Karpas-422 (cell line): ENCODE measurements around the gene SLC17A9. TPM values are rescaled to one million over a fixed set of nuclear protein-coding genes. Genes with fewer than 3 reads are reported as not detected.

Experiments used
- DNase-seq: peaks from one replicate; pipeline ENCODE4 v3.0.0-alpha.2; 2015
- H2AFZ ChIP-seq: fragments of 200-600 bp; sonication (generic); 2 replicates; pipeline ENCODE4 v1.6.1; 2014; ENCODE audit warnings: antibody characterized with exemption, low read length, mixed read lengths
- H3K27ac ChIP-seq: fragments of 200-600 bp; sonication (generic); 2 replicates; pipeline ENCODE4 v1.5.1; 2014; ENCODE audit warnings: mild to moderate bottlenecking, low read length, moderate library complexity
- H3K27me3 ChIP-seq: fragments of 200-600 bp; sonication (generic); 2 replicates; pipeline ENCODE4 v1.6.1; 2014; ENCODE audit warnings: low read length, mixed read lengths
- H3K36me3 ChIP-seq: fragments of 200-600 bp; sonication (generic); 2 replicates; pipeline ENCODE4 v1.6.1; 2014; ENCODE audit warnings: low read length, mixed read lengths; ENCODE audit not compliant: insufficient read depth
- H3K4me1 ChIP-seq: fragments of 200-600 bp; sonication (generic); 2 replicates; pipeline ENCODE4 v1.6.1; 2014; ENCODE audit warnings: mild to moderate bottlenecking, low read length, mixed read lengths
- H3K4me2 ChIP-seq: fragments of 200-600 bp; sonication (generic); 2 replicates; pipeline ENCODE4 v1.6.1; 2014; ENCODE audit warnings: low read length, low read depth, mild to moderate bottlenecking; ENCODE audit not compliant: poor library complexity, severe bottlenecking
- H3K4me3 ChIP-seq: fragments of 200-600 bp; sonication (generic); 2 replicates; pipeline ENCODE4 v1.5.1; 2014; ENCODE audit warnings: mild to moderate bottlenecking, antibody characterized with exemption, low read length, mixed read lengths
- H3K79me2 ChIP-seq: fragments of 200-600 bp; sonication (generic); 2 replicates; pipeline ENCODE4 v1.6.1; 2014; ENCODE audit warnings: mild to moderate bottlenecking, low read length, mixed read lengths
- H3K9ac ChIP-seq: fragments of 200-600 bp; sonication (generic); 2 replicates; pipeline ENCODE4 v1.6.0; 2014; ENCODE audit warnings: low read length
- H3K9me2 ChIP-seq: fragments of 200-600 bp; sonication (generic), shearing (Covaris generic); replicated peaks from 2 replicates; pipeline ENCODE4 v1.6.0; 2014; ENCODE audit warnings: mild to moderate bottlenecking, low read length, moderate library complexity; ENCODE audit not compliant: insufficient read depth
- H3K9me3 ChIP-seq: fragments of 300-700, 200-600 bp; sonication (generic); 2 replicates; pipeline ENCODE4 v1.6.1; 2014; ENCODE audit warnings: low read length, mixed read lengths
- H4K20me1 ChIP-seq: fragments of 200-600 bp; sonication (generic); 2 replicates; pipeline ENCODE4 v1.6.1; 2014; ENCODE audit warnings: mild to moderate bottlenecking, antibody characterized with exemption, low read length, low read depth; ENCODE audit not compliant: insufficient read depth
- total RNA-seq: library from RNA; depleted of rRNA; stranded (reverse); fragments of >200 nt; shearing (Covaris generic); gene quantifications from 2 replicates; pipeline ENCODE4 v1.2.3, GENCODE V29; 2014; ENCODE audit warnings: low replicate concordance

SLC17A9 gene
- total RNA-seq, 1 experiment from 2014 or later: 15.9 TPM

- H3K36me3 ChIP-seq: no peaks in the 10 kb centered on the region
- H3K27me3 ChIP-seq: no peaks in the 10 kb centered on the region
- H3K9ac ChIP-seq: peak overlapping the region; percentile 38
- no peaks in the 10 kb centered on the region for H3K9me3 ChIP-seq
- no peak overlapping the region for H3K27ac ChIP-seq
- no peaks in the 10 kb centered on the region for H3K9me2 ChIP-seq
- peak overlapping the region; percentile 66 for H3K4me2 ChIP-seq
- H3K79me2 ChIP-seq: no peaks in the 10 kb centered on the region
- peaks cover 22% of the 10 kb centered on the region for H3K4me1 ChIP-seq
- H3K4me3 ChIP-seq: peak overlapping the region; percentile 49; the same call in 1 of the 2 replicates
- H4K20me1 ChIP-seq: no peaks in the 10 kb centered on the region; the same call in 1 of the 2 replicates
- DNase-seq: peak; percentile 90
- H2AFZ ChIP-seq: no peak overlapping the region; the same call in 1 of the 2 replicates
These were observed 25.4 kb downstream of the SLC17A9 start for GRCh38 chr20:62977613-62978560.

DNA sequence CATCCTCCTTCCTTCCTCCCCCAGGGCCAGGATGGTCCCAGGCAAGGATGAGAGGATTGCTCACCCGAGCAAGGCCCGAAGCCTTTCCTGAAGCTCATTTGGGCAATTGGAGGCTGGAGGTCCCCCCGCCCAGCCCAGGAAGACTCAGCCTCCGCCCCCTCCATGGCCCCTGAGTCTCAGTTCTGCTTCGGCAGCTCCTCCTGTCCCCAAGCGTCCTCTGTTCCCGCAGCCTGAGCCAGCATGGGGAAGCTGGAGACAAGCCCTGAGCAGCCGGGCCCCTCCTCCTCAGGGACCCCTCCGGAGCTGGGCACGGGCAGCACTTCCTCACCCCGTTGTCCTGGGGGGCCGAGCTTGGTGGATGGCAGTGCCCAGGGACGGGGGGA is 26.0 kb downstream of the SLC17A9 start:
- Histone ChIP-seq H3K9me3 (no peaks in the 10 kb centered on the region), H3K4me1 (peaks cover 22% of the 10 kb centered on the region), H3K79me2 (no peaks in the 10 kb centered on the region), H3K27ac (no peak overlapping the region), H3K4me2 (peak overlapping the region; percentile 66), H3K4me3 (peak overlapping the region; percentile 49; the same call in 1 of the 2 replicates), H2AFZ (no peak overlapping the region), H3K9ac (peak overlapping the region; percentile 38), H3K9me2 (no peaks in the 10 kb centered on the region), H3K36me3 (no peaks in the 10 kb centered on the region), H3K27me3 (no peaks in the 10 kb centered on the region), H4K20me1 (no peaks in the 10 kb centered on the region; the same call in 1 of the 2 replicates)
- no peak for DNase-seq

DNA sequence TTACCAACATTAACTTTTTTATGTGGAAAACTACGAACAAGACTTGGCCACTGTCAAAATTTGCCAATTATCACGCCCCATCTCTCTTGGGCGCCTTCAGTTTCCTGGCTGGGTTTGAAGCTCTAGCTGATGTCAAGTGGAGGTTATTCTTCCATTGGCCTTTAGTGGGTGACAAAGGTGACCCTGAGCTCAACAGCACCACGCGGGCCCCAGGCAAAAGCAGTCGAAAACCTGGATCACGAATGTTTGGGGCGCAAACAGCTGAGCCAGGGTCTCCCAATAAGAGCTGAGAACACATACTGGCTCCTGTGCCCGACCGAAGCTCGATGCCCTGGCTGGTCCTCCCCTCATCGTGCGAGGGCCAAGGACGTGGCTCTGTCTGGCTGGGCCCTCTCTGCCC is 26.8 kb downstream of the SLC17A9 start:
- DNase-seq: peak; percentile 55

DNA sequence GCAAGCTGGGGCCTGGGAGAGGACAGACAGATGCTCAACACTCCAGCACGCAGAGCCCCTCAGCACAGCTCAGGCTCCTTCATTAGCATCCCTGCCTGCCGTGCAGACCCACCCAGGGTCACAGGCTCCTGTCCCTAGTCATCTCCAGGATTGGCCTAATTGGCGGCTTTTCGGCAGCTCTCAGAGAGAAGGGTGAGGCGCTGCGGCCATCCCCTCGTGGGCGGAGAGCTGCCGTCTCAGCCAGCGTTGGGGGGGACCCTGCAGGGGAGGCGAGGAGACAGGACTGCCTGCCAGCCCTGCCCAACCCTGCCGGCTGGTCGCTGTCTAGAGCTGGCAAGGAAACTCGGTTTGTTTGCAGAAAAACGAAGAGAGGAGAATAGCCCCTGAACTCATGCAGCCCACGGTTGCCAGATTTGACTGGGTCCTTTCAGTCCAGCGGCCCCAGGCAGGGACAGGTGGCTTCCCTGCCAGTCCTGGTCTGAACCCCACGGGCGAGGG is 27.4 kb downstream of the SLC17A9 start:
- Histone ChIP-seq H2AFZ (no peak overlapping the region), H3K4me1 (peaks cover 22% of the 10 kb centered on the region), H3K4me3 (no peak overlapping the region), H3K27ac (no peak overlapping the region), H3K9me3 (no peaks in the 10 kb centered on the region), H3K9me2 (no peaks in the 10 kb centered on the region), H3K4me2 (no peak overlapping the region), H3K79me2 (no peaks in the 10 kb centered on the region), H4K20me1 (no peaks in the 10 kb centered on the region; the same call in 1 of the 2 replicates), H3K36me3 (no peaks in the 10 kb centered on the region), H3K9ac (no peak overlapping the region), H3K27me3 (no peaks in the 10 kb centered on the region)
- DNase-seq: no peak

More for the DNA sequence above, 26.8 kb downstream of the SLC17A9 start:
- Histone ChIP-seq H3K79me2 (no peaks in the 10 kb centered on the region), H3K4me1 (peaks cover 22% of the 10 kb centered on the region), H3K9me3 (no peaks in the 10 kb centered on the region), H3K36me3 (no peaks in the 10 kb centered on the region), H3K9ac (no peak overlapping the region), H3K27ac (no peak overlapping the region), H4K20me1 (no peaks in the 10 kb centered on the region; the same call in 1 of the 2 replicates), H3K9me2 (no peaks in the 10 kb centered on the region), H3K27me3 (no peaks in the 10 kb centered on the region), H3K4me3 (no peak overlapping the region), H3K4me2 (no peak overlapping the region), H2AFZ (no peak overlapping the region)

GRCh38 chr20:62980380-62980960 is 28.0 kb downstream of the SLC17A9 start:
- Histone ChIP-seq H3K4me1 (peaks cover 22% of the 10 kb centered on the region), H3K79me2 (no peaks in the 10 kb centered on the region), H3K9me3 (no peaks in the 10 kb centered on the region), H3K9me2 (no peaks in the 10 kb centered on the region), H3K4me3 (no peak overlapping the region), H3K27me3 (no peaks in the 10 kb centered on the region), H3K27ac (no peak overlapping the region), H3K9ac (no peak overlapping the region), H2AFZ (no peak overlapping the region), H3K4me2 (no peak overlapping the region), H4K20me1 (no peaks in the 10 kb centered on the region; the same call in 1 of the 2 replicates), H3K36me3 (no peaks in the 10 kb centered on the region)
- no peak for DNase-seq

DNA sequence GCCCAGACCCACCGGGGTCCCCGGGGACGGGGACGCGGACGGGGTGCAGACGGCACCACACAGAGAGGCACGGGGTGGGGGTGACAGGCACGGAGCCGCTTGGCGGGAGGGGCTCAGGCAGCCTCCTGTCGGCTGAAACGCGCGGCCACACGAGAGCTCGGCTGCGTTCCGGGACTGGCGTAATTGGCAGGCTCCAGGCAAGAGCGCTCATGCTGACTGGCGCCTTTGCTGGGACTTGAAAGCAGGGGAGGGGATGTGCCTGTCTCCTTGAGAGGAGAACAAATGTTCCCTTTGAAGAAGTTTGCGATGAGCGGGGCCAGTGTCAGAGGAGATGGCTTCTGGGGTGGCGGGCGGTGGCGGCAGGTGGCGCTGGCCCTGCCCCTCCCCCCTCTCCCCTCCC is 28.5 kb downstream of the SLC17A9 start:
- DNase-seq: no peak
- no peaks in the 10 kb centered on the region for H3K9me3 ChIP-seq
- no peaks in the 10 kb centered on the region for H3K27me3 ChIP-seq
- no peaks in the 10 kb centered on the region; the same call in 1 of the 2 replicates for H4K20me1 ChIP-seq
- no peaks in the 10 kb centered on the region for H3K9me2 ChIP-seq
- H2AFZ ChIP-seq: no peak overlapping the region
- no peaks in the 10 kb centered on the region for H3K36me3 ChIP-seq
- no peak overlapping the region for H3K27ac ChIP-seq
- H3K4me2 ChIP-seq: no peak overlapping the region
- no peak overlapping the region for H3K4me3 ChIP-seq
- no peak overlapping the region for H3K9ac ChIP-seq
- H3K79me2 ChIP-seq: no peaks in the 10 kb centered on the region
- H3K4me1 ChIP-seq: peaks cover 22% of the 10 kb centered on the region

GRCh38 chr20:62982124-62983075 is 29.9 kb downstream of the SLC17A9 start:
- H3K4me1 ChIP-seq: peaks cover 14% of the 10 kb centered on the region
- H3K4me3 ChIP-seq: no peak overlapping the region
- H3K27me3 ChIP-seq: no peaks in the 10 kb centered on the region
- no peak for DNase-seq
- no peaks in the 10 kb centered on the region; the same call in 1 of the 2 replicates for H4K20me1 ChIP-seq
- no peak overlapping the region for H3K27ac ChIP-seq
- no peak overlapping the region for H2AFZ ChIP-seq
- H3K9me3 ChIP-seq: no peaks in the 10 kb centered on the region
- no peaks in the 10 kb centered on the region for H3K9me2 ChIP-seq
- no peaks in the 10 kb centered on the region for H3K36me3 ChIP-seq
- no peaks in the 10 kb centered on the region for H3K79me2 ChIP-seq
- H3K9ac ChIP-seq: no peak overlapping the region
- H3K4me2 ChIP-seq: no peak overlapping the region
